OCI-LY7 (cell line): ENCODE results near the gene TAPBPL. TPM values are rescaled to one million over a fixed set of nuclear protein-coding genes. Genes with fewer than 3 reads are reported as not detected.
A peak's percentile ranks its signal among the peaks of the same experiment; 100 is the strongest.

Experiments used
- BruUV-seq: library from RNA; stranded (reverse); fragments of 400-500 nt; replicated peaks from 2 replicates; lab custom pipeline; 2021; lab: Mats Ljungman, UMichigan
- CTCF ChIA-PET: fragments of 300-600 bp; sonication (Branson Sonifier 250); formaldehyde crosslinking; loops from one replicate; lab custom pipeline; 2022; ENCODE audit warnings: antibody characterized with exemption; ENCODE audit not compliant: unreplicated experiment; lab: Charles Lee
- POLR2A ChIA-PET: fragments of 300-600 bp; sonication (Branson Sonifier 250); formaldehyde crosslinking; loops from one replicate; lab custom pipeline; 2022; ENCODE audit warnings: antibody characterized with exemption; lab: Charles Lee
- DNase-seq: peaks from one replicate; pipeline ENCODE4 v3.0.0-alpha.2; 2015; ENCODE audit warnings: low spot score
- H2AFZ ChIP-seq: fragments of 200-600 bp; sonication (generic), shearing (Covaris generic); 2 replicates; pipeline ENCODE4 v1.6.1; 2014; ENCODE audit warnings: mild to moderate bottlenecking, antibody characterized with exemption, low read length, moderate library complexity
- H3K27ac ChIP-seq: fragments of 200-600 bp; sonication (generic); 2 replicates; pipeline ENCODE4 v1.5.1; 2014; ENCODE audit warnings: mixed run types, low read depth, mild to moderate bottlenecking, moderate library complexity, low read length, inconsistent platforms; ENCODE audit not compliant: poor library complexity, severe bottlenecking
- H3K36me3 ChIP-seq: fragments of 200-600 bp; sonication (generic); 2 replicates; pipeline ENCODE4 v1.6.1; 2014; ENCODE audit warnings: mild to moderate bottlenecking, antibody characterized with exemption, low read length, moderate library complexity, mixed read lengths; ENCODE audit not compliant: insufficient read depth
- H3K4me1 ChIP-seq: fragments of 200-600 bp; sonication (generic); 2 replicates; pipeline ENCODE4 v1.5.1; 2014; ENCODE audit warnings: mild to moderate bottlenecking, low read length; ENCODE audit not compliant: insufficient read depth, poor library complexity, severe bottlenecking
- H3K4me2 ChIP-seq: fragments of 200-600 bp; sonication (generic); 2 replicates; pipeline ENCODE4 v1.6.1; 2014; ENCODE audit warnings: mild to moderate bottlenecking, low read length
- H3K4me3 ChIP-seq: fragments of 200-600 bp; sonication (generic); 2 replicates; pipeline ENCODE4 v1.5.1; 2014; ENCODE audit warnings: mild to moderate bottlenecking, low read depth, low read length; ENCODE audit not compliant: poor library complexity, severe bottlenecking
- H3K79me2 ChIP-seq: fragments of 200-600 bp; sonication (generic); 2 replicates; pipeline ENCODE4 v1.6.1; 2016; ENCODE audit warnings: low read depth, mild to moderate bottlenecking, low read length, moderate library complexity, mixed read lengths; ENCODE audit not compliant: insufficient read depth
- H3K9me2 ChIP-seq: fragments of 200-600 bp; sonication (generic); 2 replicates; pipeline ENCODE4 v1.6.1; 2016; ENCODE audit warnings: mild to moderate bottlenecking, low read length, mixed read lengths; ENCODE audit not compliant: insufficient read depth
- H3K9me3 ChIP-seq: fragments of 200-600 bp; sonication (generic); 2 replicates; pipeline ENCODE4 v1.6.1; 2014; ENCODE audit warnings: mild to moderate bottlenecking, mixed run types, low read length, mixed read lengths
- H4K20me1 ChIP-seq: fragments of 200-600 bp; sonication (generic); 2 replicates; pipeline ENCODE4 v1.6.1; 2014; ENCODE audit warnings: mild to moderate bottlenecking, antibody characterized with exemption, low read length, moderate library complexity, mixed read lengths; ENCODE audit not compliant: insufficient read depth
- CTCF ChIP-seq: fragments of 200-600 bp; sonication (generic); conservative IDR thresholded peaks from 2 replicates; pipeline ENCODE4 v1.5.1; 2014; ENCODE audit warnings: mild to moderate bottlenecking, antibody characterized with exemption, low read length, moderate library complexity, mixed read lengths
- EZH2phosphoT487 ChIP-seq: fragments of 200-600 bp; sonication (generic); IDR thresholded peaks from 2 replicates; pipeline ENCODE4 v1.6.1; 2018; ENCODE audit warnings: low read depth, borderline replicate concordance, mild to moderate bottlenecking, mixed run types, antibody characterized with exemption, low read length, moderate library complexity, mixed read lengths
- intact Hi-C: fragments of 100-400 bp; cut with micrococcal nuclease; formaldehyde crosslinking; loops from one replicate; pipeline ENCODE4 v1.10.0; 2022; ENCODE audit not compliant: unreplicated experiment
- total RNA-seq, 2 experiments: library from RNA; depleted of rRNA in 1 of 2; stranded (reverse); fragments of >200 nt in 1 of 2; shearing (Covaris generic) in 1 of 2; gene quantifications; 2 replicates each; pipeline ENCODE4 v1.2.3, GENCODE V29; 2014 to 2022

The TAPBPL gene
- total RNA-seq, 2 experiments from 2014 or later, result 23.7 to 25.5 TPM

- Histone ChIP-seq H3K36me3 (no peaks in the 10 kb centered on the region), H3K4me2 (peak overlapping the region; percentile 69), H3K27ac (peak overlapping the region; percentile 58), H3K9me2 (no peaks in the 10 kb centered on the region), H3K4me1 (peaks cover 64% of the 10 kb centered on the region), H3K9me3 (no peaks in the 10 kb centered on the region), H3K79me2 (no peaks in the 10 kb centered on the region), H2AFZ (0 out of 2 replicates have a peak overlapping the region, but pooled peaks have one; percentile 15), H3K4me3 (peak overlapping the region; percentile 36), H4K20me1 (no peaks in the 10 kb centered on the region)
- intact Hi-C loops, result no loop called here
- BruUV-seq, result no TSS peak
- peak; percentile 61 for DNase-seq
- TF ChIP-seq EZH2phosphoT487, result no peak
- ChIA-PET POLR2A (interaction anchor here (0.6 to 4.1 kb wide), 3 partner anchors 11 to 57 kb away, joined by 6 to 73 read pairs (median 6); partner anchors contain the start of genes CD27 and TAPBPL), CTCF (no interaction called here)
Observed at GRCh38 chr12:6432991-6433390, 18.9 kb upstream of the TAPBPL start.

GRCh38 chr12:6434205-6435140 is 17.4 kb upstream of the TAPBPL start:
- BruUV-seq, result no TSS peak

More at GRCh38 chr12:6434205-6435140, 17.4 kb upstream of the TAPBPL start:
- H3K27ac ChIP-seq, result no peak overlapping the region
- H3K9me2 ChIP-seq, result no peaks in the 10 kb centered on the region
- no peaks in the 10 kb centered on the region for H3K36me3 ChIP-seq
- DNase-seq, result no peak
- peaks cover 54% of the 10 kb centered on the region for H3K4me1 ChIP-seq
- no peak overlapping the region for H3K4me3 ChIP-seq
- peak overlapping the region; percentile 71; the same call in 1 of the 2 replicates for H2AFZ ChIP-seq
- peak overlapping the region; percentile 69 for H3K4me2 ChIP-seq
- intact Hi-C loops, result no loop called here
- no peak for TF ChIP-seq EZH2phosphoT487
- TF ChIP-seq CTCF, result no peak
- H3K9me3 ChIP-seq, result no peaks in the 10 kb centered on the region
- ChIA-PET CTCF (interaction anchor here (0.6 to 1.9 kb wide), 3 partner anchors 9 to 119 kb away, joined by 3 to 7 read pairs (median 4); no protein-coding TSS in a partner anchor), POLR2A (interaction anchor here (0.7 to 4.1 kb wide), 5 partner anchors 10 to 89 kb away, joined by 3 to 73 read pairs (median 5); partner anchors contain the start of genes CD27 and MRPL51)
- no peaks in the 10 kb centered on the region for H4K20me1 ChIP-seq
- no peaks in the 10 kb centered on the region for H3K79me2 ChIP-seq
